Measurements from ENCODE around the gene LSAMP.

DNA sequence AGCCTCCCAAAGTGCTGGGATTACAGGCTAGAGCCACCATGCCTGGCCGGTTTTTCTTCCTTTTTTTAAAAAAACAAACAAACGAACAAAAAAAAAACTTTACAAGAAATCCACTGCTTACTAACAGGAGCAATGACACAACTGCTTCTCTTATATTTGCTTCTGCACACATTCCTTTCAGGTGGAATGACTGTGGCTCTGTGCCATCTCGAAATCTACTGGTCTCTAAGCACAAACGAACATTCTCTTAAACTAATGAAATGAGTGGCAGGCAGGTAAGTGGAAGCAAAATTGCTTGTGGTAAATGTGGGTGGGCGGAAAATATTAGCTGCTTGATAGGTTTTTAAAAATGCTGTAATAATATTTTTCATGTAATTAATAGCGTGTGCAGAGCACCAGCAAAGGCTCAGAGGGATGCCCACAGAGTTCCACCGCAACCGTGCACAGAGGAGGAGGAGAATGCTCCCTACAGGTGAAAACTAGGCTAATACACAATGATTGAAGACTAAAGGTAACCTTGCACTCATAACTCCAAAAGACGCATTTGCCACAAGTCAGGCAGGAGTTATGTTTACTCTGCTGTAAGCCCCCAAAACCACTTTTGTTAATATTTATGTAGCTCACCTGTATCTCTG, 77.4 kb downstream of the LSAMP start:
- TF ChIP-seq, protein P1, sequence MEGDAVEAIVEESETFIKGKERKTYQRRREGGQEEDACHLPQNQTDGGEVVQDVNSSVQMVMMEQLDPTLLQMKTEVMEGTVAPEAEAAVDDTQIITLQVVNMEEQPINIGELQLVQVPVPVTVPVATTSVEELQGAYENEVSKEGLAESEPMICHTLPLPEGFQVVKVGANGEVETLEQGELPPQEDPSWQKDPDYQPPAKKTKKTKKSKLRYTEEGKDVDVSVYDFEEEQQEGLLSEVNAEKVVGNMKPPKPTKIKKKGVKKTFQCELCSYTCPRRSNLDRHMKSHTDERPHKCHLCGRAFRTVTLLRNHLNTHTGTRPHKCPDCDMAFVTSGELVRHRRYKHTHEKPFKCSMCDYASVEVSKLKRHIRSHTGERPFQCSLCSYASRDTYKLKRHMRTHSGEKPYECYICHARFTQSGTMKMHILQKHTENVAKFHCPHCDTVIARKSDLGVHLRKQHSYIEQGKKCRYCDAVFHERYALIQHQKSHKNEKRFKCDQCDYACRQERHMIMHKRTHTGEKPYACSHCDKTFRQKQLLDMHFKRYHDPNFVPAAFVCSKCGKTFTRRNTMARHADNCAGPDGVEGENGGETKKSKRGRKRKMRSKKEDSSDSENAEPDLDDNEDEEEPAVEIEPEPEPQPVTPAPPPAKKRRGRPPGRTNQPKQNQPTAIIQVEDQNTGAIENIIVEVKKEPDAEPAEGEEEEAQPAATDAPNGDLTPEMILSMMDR (IDR thresholded peaks at IDR 0.05), result no peak
- TF ChIP-seq POLR2AphosphoS5 (IDR thresholded peaks at IDR 0.05) (no peak), EP300 (IDR thresholded peaks at IDR 0.05) (no peak)

All from esophagus muscularis mucosa (tissue), 4 donors.